Astrocyte of the cerebellum (primary cell): ENCODE data around the gene POU6F2.

Source experiments
- DNase-seq: peaks from one replicate; pipeline ENCODE4 v3.0.0-alpha.2; 2011; ENCODE audit warnings: low read depth
- H3K4me3 ChIP-seq: 2 replicates; pipeline ENCODE4 v1.5.1; 2011; ENCODE audit warnings: mild to moderate bottlenecking, low read depth, low read length, moderate library complexity
- CTCF ChIP-seq: IDR thresholded peaks from 2 replicates; pipeline ENCODE4 v1.5.1; 2012; ENCODE audit warnings: low read length, low read depth, moderate library complexity, mild to moderate bottlenecking; ENCODE audit errors: missing control alignments
- in situ Hi-C: cut with HindIII; loops from 2 replicates; pipeline ENCODE4 v1.10.0; 2017; ENCODE audit warnings: low sequenced_read_pairs

The POU6F2 gene

DNA sequence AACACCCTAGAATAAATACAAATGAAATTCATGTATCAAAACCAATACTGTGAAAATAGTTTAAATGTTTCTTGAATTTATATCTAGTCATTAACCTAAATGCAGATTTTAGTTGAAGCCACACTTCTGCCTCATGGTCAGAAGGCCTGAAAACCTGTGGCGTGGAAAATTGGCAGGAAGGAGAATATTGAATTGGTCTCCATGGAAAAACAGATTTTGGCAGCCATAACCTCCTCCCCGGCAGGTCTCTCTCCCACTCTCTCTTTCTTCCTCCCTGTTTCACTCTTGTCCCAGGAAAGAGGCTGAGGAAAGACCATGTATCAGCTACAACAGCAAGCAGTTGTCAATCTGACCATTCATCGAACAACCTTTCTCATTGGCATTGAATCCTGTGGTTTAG lies 427.9 kb downstream of the POU6F2 start:
- in situ Hi-C loops, result no loop called here
- TF ChIP-seq CTCF, result no peak
- DNase-seq, result no peak
- H3K4me3 ChIP-seq, result no peak overlapping the region

DNA sequence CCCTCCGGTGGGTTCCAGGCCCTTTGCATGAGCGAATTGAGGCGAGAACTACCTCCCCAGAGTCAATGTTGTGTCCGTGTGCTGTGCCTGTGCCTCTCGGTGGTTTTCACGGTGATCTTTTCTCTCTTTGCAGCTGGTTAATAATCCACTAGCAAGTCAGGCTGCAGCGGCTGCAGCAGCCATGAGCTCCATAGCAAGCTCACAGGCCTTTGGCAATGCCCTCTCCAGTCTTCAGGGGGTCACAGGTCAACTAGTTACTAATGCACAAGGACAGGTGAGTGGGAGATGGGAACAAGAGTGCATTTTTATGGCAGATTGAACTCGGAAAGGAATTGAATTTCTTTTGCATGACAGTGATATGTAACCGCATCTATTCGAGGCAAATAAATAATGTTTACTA lies 428.8 kb downstream of the POU6F2 start:
- TF ChIP-seq CTCF, result no peak
- H3K4me3 ChIP-seq, result no peak overlapping the region
- no peak for DNase-seq
- in situ Hi-C loops, result no loop called here

GRCh38 chr7:39407137-39407536 lies 429.4 kb downstream of the POU6F2 start:
- no peak overlapping the region for H3K4me3 ChIP-seq
- TF ChIP-seq CTCF, result no peak
- in situ Hi-C loops, result no loop called here
- no peak for DNase-seq

DNA sequence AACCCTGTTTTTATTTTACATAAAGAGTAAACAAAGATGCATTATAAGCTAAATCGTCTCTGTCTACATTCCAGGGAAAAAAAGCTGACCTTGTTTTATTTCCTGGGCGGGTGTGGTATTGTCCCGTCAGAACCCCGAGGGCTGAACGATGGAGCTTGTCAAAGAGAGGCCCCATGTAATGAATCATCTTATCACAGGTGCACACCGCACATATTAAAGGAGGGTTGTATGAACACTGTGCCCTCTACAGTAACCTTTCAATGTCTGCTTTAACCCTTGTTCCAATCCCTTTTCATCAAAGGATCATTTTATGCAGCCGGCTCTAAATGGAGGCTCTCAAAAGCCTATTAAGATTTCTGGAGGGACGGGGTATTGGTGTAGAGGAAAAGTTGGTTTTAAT lies 430.0 kb downstream of the POU6F2 start:
- no peak for TF ChIP-seq CTCF
- in situ Hi-C loops, result no loop called here
- no peak overlapping the region for H3K4me3 ChIP-seq
- no peak for DNase-seq

- in situ Hi-C loops, result no loop called here
- DNase-seq, result no peak
- TF ChIP-seq CTCF, result no peak
- H3K4me3 ChIP-seq, result no peak overlapping the region
These were observed 431.2 kb downstream of the POU6F2 start for GRCh38 chr7:39408906-39409305.

DNA sequence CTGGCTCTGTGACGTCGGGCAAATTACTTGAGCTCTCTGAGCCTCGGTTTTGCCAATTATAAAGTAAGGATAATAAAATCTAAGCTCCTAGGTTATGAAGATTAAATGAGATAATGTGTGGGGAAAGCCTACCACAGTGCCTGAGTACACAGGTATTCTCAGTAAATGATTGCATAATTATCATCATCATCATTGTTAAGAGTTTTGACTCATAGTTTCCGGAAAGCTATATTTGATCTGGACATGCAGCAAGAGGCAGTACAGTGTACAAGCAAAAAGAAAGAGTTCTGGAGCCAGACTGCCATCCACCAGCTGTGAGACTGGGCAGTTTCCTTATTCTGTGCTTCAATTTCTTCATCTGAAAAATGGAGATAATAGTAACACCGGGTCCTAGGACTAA lies 432.9 kb downstream of the POU6F2 start:
- H3K4me3 ChIP-seq, result no peak overlapping the region
- no peak for TF ChIP-seq CTCF
- DNase-seq, result no peak
- in situ Hi-C loops, result no loop called here

GRCh38 chr7:39413636-39414223 lies 436.0 kb downstream of the POU6F2 start:
- no peak for DNase-seq
- H3K4me3 ChIP-seq, result peak overlapping the region; percentile 54
- in situ Hi-C loops, result no loop called here
- TF ChIP-seq CTCF, result no peak
